Inflammatory macrophage treated with lipopolysaccharide for 4 hours (primary cell): Measurements from ENCODE around the gene C21orf91.
"Not testable (repeated sequence)": the region's sequence is repeated elsewhere in the genome, so short reads cannot be mapped to it uniquely, and the experiment has no call there.

ENCODE experiments used
- DNase-seq: peaks from one replicate; pipeline ENCODE4 v3.0.0-alpha.2; 2020

Gene C21orf91

DNA sequence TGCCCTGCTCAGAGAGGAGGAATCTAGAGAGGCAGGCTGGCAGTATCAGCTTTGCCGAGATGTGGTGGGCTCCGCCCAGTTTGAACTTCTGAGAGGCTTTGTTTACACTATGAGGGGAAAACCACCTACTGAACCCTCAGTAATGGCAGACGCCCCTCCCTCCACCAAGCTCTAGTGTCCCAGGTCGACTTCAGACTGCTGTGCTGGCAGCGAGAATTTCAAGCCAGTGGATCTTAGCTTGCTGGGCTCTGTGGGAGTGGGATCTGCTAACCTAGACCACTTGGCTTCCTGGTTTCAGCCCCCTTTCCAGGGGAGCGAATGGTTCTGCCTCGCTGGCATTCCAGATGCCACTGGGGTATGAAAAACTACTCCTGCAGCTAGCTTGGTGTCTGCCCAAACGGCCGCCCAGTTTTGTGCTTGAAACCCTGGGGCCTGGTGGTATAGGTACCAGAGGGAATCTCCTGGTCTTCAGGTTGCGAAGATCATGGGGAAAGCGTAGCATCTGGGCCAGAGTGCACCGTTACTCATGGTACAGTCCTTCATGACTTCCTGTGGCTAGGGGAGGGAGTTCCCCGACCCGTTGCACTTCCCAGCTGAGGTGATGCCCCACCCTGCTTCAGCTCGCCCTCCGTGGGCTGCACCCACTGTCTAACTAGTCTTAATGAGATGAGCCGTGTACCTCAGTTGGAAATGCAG is 43.6 kb downstream of the C21orf91 start:
- DNase-seq = peak; percentile 55

DNA sequence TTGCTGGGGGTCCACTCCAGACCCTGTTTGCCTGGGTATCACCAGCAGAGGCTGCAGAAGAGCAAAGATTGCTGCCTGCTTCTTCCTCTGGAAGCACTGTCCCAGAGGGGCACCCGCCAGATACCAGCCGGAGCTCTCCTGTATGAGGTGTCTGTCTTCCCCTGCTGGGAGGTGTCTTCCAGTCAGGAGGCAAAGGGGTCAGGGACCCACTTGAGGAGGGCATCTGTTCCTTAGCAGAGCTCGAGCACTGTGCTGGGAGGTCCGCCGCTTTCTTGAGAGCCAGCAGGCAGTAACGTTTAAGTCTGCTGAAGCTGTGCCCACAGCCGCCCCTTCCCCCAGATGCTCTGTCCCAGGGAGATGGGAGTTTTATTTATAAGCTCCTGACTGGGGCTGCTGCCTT is 44.1 kb downstream of the C21orf91 start:
- DNase-seq = not testable (repeated sequence)

GRCh38 chr21:17769447-17769845 is 49.7 kb downstream of the C21orf91 start:
- no peak for DNase-seq

- DNase-seq = no peak
Measured at GRCh38 chr21:17768840-17769446, 50.2 kb downstream of the C21orf91 start.

GRCh38 chr21:17765207-17765606 is 53.9 kb downstream of the C21orf91 start:
- no peak for DNase-seq

DNA sequence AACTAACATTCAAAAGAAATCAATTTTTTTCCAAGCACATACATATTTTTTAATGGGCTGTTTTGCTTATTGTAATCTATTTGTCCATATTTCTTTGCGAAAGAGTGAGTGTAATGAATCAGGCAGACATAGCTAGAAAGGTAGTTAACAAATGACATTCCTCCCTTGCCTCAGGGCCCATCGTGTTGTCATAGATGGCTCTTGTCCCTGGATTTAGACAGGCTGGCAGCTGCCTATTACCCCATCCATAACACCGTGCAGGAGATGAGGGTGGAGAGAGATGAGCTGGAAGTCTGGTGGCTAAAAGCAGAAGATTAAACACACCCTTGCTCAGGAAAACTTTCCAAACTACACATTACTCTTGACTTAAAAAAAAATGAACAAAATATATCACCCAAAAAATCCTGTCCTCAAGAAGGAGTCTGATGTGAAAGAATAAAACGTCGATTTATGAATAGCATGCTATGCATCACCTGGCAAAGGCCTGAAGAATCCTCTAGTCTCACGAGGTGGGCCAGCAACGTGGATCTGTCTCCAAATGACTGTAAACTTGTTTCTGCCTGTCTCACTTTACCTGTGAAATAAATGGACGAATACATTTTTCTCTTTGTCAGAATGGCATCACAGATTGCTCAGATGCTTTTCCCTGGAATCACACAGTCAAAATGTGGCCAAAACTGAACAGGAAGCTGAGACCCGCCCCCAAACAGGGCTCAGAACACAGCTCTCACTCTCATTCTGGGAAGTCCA is 55.7 kb downstream of the C21orf91 start:
- no peak for DNase-seq

DNA sequence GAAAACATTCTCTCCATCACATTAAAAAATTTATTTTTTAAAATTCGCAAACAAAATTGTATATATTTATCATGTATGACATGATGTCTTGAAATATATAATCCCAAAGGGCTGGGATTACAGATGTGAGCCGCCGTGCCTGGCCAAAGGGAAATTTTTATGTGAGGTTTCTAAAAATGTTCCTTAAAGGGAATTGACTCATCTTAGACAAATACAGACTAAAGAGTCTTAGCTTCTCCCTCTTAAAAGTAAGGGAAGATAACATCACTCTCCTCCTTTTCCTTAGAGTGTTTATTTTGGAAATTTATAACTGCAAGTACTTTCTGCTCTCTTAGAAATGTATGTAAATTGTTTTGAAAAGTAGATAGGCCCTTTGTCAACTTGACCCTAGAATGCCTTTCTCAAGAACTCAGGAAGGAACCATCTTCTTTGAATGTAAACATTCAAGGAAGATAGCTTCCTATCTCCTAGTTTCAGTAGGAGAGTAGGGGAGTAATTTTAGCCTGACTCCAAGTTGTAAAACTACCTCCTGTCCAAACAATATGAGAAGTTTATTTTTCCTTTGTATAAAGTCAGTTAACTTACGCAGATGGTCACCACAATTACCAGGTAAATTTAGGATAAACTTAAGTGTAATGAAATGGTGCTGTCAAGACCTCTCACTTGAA is 59.5 kb downstream of the C21orf91 start:
- no peak for DNase-seq

DNA sequence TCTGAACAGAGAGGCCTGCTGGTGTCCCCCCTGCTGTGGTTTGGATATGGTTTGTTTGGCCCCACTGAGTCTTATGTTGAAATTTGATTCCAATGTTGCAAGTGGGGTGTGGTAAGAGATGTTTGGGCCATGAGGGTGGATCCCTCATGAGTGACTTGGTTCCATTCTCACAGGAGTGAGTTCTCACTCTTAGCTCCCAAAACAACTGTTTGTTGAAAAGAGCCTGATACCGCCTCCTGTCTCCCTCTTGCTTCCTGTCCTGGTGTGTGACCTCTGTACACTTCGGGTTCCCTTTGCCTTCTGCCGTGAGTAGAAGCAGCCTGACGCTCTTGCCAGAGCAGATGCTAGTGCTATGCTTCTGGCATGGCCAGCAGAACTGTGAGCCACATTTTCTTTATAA is 60.5 kb downstream of the C21orf91 start:
- DNase-seq = peak; percentile 43

GRCh38 chr21:17757671-17758070 is 61.5 kb downstream of the C21orf91 start:
- DNase-seq = no peak

- DNase-seq = peak; percentile 26
Measured at GRCh38 chr21:17753736-17754135, 65.4 kb downstream of the C21orf91 start.

GRCh38 chr21:17752171-17752570 is 67.0 kb downstream of the C21orf91 start:
- DNase-seq = no peak

GRCh38 chr21:17746920-17747319 is 72.2 kb downstream of the C21orf91 start:
- no peak for DNase-seq

DNA sequence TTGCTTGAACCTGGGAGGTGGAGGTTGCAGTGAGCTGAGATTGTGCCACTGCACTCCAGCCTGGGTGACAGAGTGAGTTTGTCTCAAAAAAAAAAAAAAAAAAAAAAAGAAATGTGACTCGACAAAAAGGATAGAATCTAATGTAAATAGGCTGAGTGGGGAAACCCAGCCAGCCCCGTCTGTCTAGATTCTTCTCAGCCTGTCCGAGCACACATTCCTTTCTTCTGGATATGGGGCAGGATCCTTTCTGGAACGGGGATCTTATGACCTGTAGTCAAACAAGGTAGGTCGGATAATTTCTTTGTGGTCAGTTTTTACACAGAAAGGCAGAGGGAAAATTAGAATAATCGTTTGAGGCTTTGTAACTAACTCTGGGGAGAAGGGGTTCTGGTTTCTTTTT is 74.1 kb downstream of the C21orf91 start:
- no peak for DNase-seq

DNA sequence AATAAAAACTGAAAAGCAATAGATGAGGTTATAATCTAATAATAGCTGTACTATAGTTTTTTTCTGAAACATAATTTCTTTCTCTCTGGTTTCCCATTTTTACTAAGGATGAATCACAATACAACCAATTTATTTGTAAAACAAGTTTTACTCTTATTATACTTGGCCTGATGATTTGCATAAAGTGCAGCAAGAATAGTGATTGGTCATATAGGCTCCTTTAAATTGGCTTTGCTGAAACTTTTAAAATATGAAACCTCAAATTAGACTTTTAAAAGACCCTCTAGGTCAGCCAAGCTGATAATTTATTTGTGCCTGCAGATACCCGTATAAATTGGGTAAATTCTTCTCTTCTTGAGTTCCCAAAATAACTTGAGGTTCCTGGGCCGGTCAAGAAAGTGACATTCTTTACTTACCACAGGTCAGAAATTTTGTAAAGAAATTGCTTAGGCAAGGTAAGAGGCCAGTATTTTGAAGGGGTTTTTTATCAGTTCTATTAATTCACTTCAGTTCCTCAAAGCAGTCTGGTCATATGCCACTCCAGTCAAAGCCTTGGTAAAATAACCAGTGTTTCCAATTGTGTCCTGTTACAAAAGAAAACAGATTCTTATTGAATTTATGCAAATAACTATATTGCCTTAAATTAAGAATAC is 76.1 kb downstream of the C21orf91 start:
- no peak for DNase-seq

DNA sequence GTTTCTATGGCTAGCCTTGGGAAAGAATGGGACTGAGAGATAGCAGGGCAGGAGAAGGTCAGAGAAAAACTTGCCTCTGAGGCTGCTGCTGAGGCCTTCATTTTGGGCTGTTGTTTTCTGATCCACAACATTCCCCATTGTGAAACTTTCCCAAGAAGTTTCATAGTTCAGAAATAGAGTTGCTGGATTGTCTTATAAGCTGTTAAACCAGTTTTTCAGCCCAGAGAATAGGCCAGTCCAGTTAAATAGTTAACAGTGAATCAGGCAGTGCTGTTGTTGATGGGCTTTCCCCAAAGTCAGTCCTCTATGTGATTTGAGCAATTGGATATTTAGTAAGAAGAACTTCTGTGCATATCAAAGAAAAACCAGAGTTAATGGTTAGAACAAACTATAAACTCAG is 77.0 kb downstream of the C21orf91 start:
- DNase-seq = no peak
